ENCODE results near the gene WDR74. TPM values are rescaled to one million over a fixed set of nuclear protein-coding genes. Genes with fewer than 3 reads are reported as not detected.

The WDR74 gene
- total and polyA plus RNA-seq, 2 of the 13 experiments (the other 11 are each of a cell fraction or from before 2014, with no cell fraction given), result 77.0 to 83.3 TPM

GRCh38 chr11:62855571-62856332 is 16.4 kb upstream of the WDR74 start (continued):
- peak; percentile 75 for TF ChIP-seq ZHX1 (CRISPR knock-in tag; IDR thresholded peaks at IDR 0.05; ENCODE audit: low read depth)
- peak; percentile 90 for TF ChIP-seq MXD1 (CRISPR knock-in tag; IDR thresholded peaks at IDR 0.05)
- TF ChIP-seq ZNF709 (CRISPR knock-in tag; IDR thresholded peaks at IDR 0.05), result peak; percentile 90; the same call in 1 of the 2 replicates
- peak; percentile 79 for TF ChIP-seq RXRB (CRISPR knock-in tag; IDR thresholded peaks at IDR 0.05; ENCODE audit: borderline replicate concordance)
- TF ChIP-seq SKIL (CRISPR knock-in tag; IDR thresholded peaks at IDR 0.05; ENCODE audit: borderline replicate concordance), result 0 out of 2 replicates have a peak, but pooled peaks have one; percentile 14
- TF ChIP-seq MZF1 (CRISPR knock-in tag; IDR thresholded peaks at IDR 0.05; ENCODE audit: borderline replicate concordance), result no peak; the same call in 1 of the 2 replicates
- peak; percentile 23; the same call in 1 of the 2 replicates for TF ChIP-seq CTCF (CRISPR knock-in tag; IDR thresholded peaks at IDR 0.05)
- no peak for TF ChIP-seq ZNF562 (CRISPR knock-in tag; IDR thresholded peaks at IDR 0.05; ENCODE audit: borderline replicate concordance)
- TF ChIP-seq NBN (conservative IDR thresholded peaks at IDR 0.05), result no peak
- TF ChIP-seq PHF21A (CRISPR knock-in tag; IDR thresholded peaks at IDR 0.05), result peak; percentile 61; the same call in 1 of the 2 replicates
- peak; percentile 92; the same call in 1 of the 2 replicates for TF ChIP-seq ZNF446 (CRISPR knock-in tag; IDR thresholded peaks at IDR 0.05)
- TF ChIP-seq ZNF83 (CRISPR knock-in tag; IDR thresholded peaks at IDR 0.05; ENCODE audit: borderline replicate concordance), result no peak
- TF ChIP-seq CREB1 (IDR thresholded peaks at IDR 0.05), result peak; percentile 80
- peak; percentile 63; the same call in 1 of the 2 replicates for TF ChIP-seq CREB1 (CRISPR knock-in tag; IDR thresholded peaks at IDR 0.05)
- TF ChIP-seq LCORL (IDR thresholded peaks at IDR 0.05), result no peak
- TF ChIP-seq LCORL (CRISPR knock-in tag; IDR thresholded peaks at IDR 0.05), result peak; percentile 64
- TF ChIP-seq KMT2A (CRISPR knock-in tag; IDR thresholded peaks at IDR 0.05), result peak; percentile 98
- peak; percentile 72; the same call in 1 of the 2 replicates for TF ChIP-seq HIVEP1 (CRISPR knock-in tag; IDR thresholded peaks at IDR 0.05)
- TF ChIP-seq E2F2 (CRISPR knock-in tag; IDR thresholded peaks at IDR 0.05; ENCODE audit: borderline replicate concordance), result peak; percentile 98
- no peak for TF ChIP-seq REXO4 (CRISPR knock-in tag; IDR thresholded peaks at IDR 0.05; ENCODE audit: borderline replicate concordance)

Data from HepG2 (cell line).